H1 (cell line): Measurements from ENCODE around the gene MAPK8IP3. TPM values are rescaled to one million over a fixed set of nuclear protein-coding genes. Genes with fewer than 3 reads are reported as not detected.

ENCODE experiments used
- CBX5 ChIP-seq: fragments of 300-800, 300-1000 bp; sonication (generic); IDR thresholded peaks from 2 replicates; pipeline ENCODE4 v1.7.1; 2016; ENCODE audit warnings: antibody characterized with exemption, low read length, low read depth
- CHD7 ChIP-seq: fragments of 300-600 bp; sonication (generic); IDR thresholded peaks from 2 replicates; pipeline ENCODE4 v1.7.1; 2012; ENCODE audit warnings: low read length, moderate library complexity, mild to moderate bottlenecking, inconsistent platforms; ENCODE audit not compliant: insufficient replicate concordance
- JUN ChIP-seq: IDR thresholded peaks from 2 replicates; pipeline ENCODE4 v1.6.1; 2011; ENCODE audit warnings: low read depth, mild to moderate bottlenecking, improper control_type of control experiment, low read length
- MAX ChIP-seq: IDR thresholded peaks from 2 replicates; pipeline ENCODE4 v1.6.1; 2012; ENCODE audit warnings: inconsistent platforms
- NANOG ChIP-seq: IDR thresholded peaks from 2 replicates; pipeline ENCODE4 v1.6.1; 2011; ENCODE audit warnings: low read length, low read depth, mild to moderate bottlenecking, inconsistent platforms; ENCODE audit not compliant: insufficient read depth, poor library complexity, severe bottlenecking
- POLR2A ChIP-seq, 2 experiments: IDR thresholded peaks; 1 replicate in 1 of 2; 2 replicates in 1 of 2; pipeline ENCODE4 v1.6.1; 2011; ENCODE audit warnings: low read depth in 2 of 2, low read length in 2 of 2, mild to moderate bottlenecking in 2 of 2; ENCODE audit errors: control extremely low read depth in 1 of 2
- SIN3A ChIP-seq, 2 experiments: IDR thresholded peaks in 1 of 2; conservative IDR thresholded peaks in 1 of 2; 2 replicates each; pipeline ENCODE4 v1.6.1; 2011 to 2012; ENCODE audit warnings: low read length in 2 of 2, improper control_type of control experiment in 1 of 2, low read depth in 1 of 2, mild to moderate bottlenecking in 1 of 2
- ZNF274 ChIP-seq: IDR thresholded peaks from 2 replicates; pipeline ENCODE4 v1.7.0; 2012; ENCODE audit warnings: low read length, borderline replicate concordance; ENCODE audit errors: extremely low read depth
- polyA plus RNA-seq, 7 experiments: library from polyadenylated mRNA; depleted of rRNA in 3 of 7; stranded (reverse) in 5 of 7; unstranded in 2 of 7; fragments of >200 nt in 5 of 7; fragments of 200-250 nt in 2 of 7; gene quantifications; 1 replicate in 5 of 7; 2 replicates in 1 of 7; 4 replicates in 1 of 7; pipeline versions ENCODE4 v1.2.1 to v1.2.3, GENCODE V29; 2011 to 2013; ENCODE audit warnings: missing spikeins in 2 of 7, mixed read lengths in 2 of 7
- total RNA-seq: library from RNA; stranded (reverse); fragmentation: NEBNext Ultra II Directional; extraction: Animal tissue kit (Norgen Biotek cat#: 25700); gene quantifications from 2 replicates; pipeline ENCODE4 v1.2.1, GENCODE V29; 2021

The MAPK8IP3 gene
- total and polyA plus RNA-seq, 2 of the 8 experiments (the other 6 are each of a cell fraction or from before 2014, with no cell fraction given): 16.9 to 43.4 TPM

- TF ChIP-seq CHD7 (no peak), CBX5 (no peak), MAX (no peak), NANOG (no peak), SIN3A (conservative IDR thresholded peaks at IDR 0.05 in 1 of 2, IDR thresholded peaks at IDR 0.05 in 1 of 2; ENCODE audit: low read depth in 1 of 2, low read length in 2 of 2) (no peak), POLR2A (IDR thresholded peaks at IDR 0.05; ENCODE audit: control extremely low read depth in 1 of 2, low read depth in 2 of 2, low read length in 2 of 2) (no peak), JUN (no peak), ZNF274 (no peak)
- TF ChIP-seq, all 59 proteins: peak for 0
Measured at GRCh38 chr16:1729026-1729425, 23.0 kb downstream of the MAPK8IP3 start (continued).
